OCI-LY7 (cell line): ENCODE measurements around the gene ACOXL. TPM values are rescaled to one million over a fixed set of nuclear protein-coding genes. Genes with fewer than 3 reads are reported as not detected.

Experiments used
- BruUV-seq: library from RNA; stranded (reverse); fragments of 400-500 nt; replicated peaks from 2 replicates; lab custom pipeline; 2021; lab: Mats Ljungman, UMichigan
- CTCF ChIA-PET: fragments of 300-600 bp; sonication (Branson Sonifier 250); formaldehyde crosslinking; loops from one replicate; lab custom pipeline; 2022; ENCODE audit warnings: antibody characterized with exemption; ENCODE audit not compliant: unreplicated experiment; lab: Charles Lee
- POLR2A ChIA-PET: fragments of 300-600 bp; sonication (Branson Sonifier 250); formaldehyde crosslinking; loops from one replicate; lab custom pipeline; 2022; ENCODE audit warnings: antibody characterized with exemption; lab: Charles Lee
- DNase-seq: peaks from one replicate; pipeline ENCODE4 v3.0.0-alpha.2; 2015; ENCODE audit warnings: low spot score
- H2AFZ ChIP-seq: fragments of 200-600 bp; sonication (generic), shearing (Covaris generic); 2 replicates; pipeline ENCODE4 v1.6.1; 2014; ENCODE audit warnings: mild to moderate bottlenecking, antibody characterized with exemption, low read length, moderate library complexity
- H3K27ac ChIP-seq: fragments of 200-600 bp; sonication (generic); 2 replicates; pipeline ENCODE4 v1.5.1; 2014; ENCODE audit warnings: mixed run types, low read depth, mild to moderate bottlenecking, moderate library complexity, low read length, inconsistent platforms; ENCODE audit not compliant: poor library complexity, severe bottlenecking
- H3K36me3 ChIP-seq: fragments of 200-600 bp; sonication (generic); 2 replicates; pipeline ENCODE4 v1.6.1; 2014; ENCODE audit warnings: mild to moderate bottlenecking, antibody characterized with exemption, low read length, moderate library complexity, mixed read lengths; ENCODE audit not compliant: insufficient read depth
- H3K4me1 ChIP-seq: fragments of 200-600 bp; sonication (generic); 2 replicates; pipeline ENCODE4 v1.5.1; 2014; ENCODE audit warnings: mild to moderate bottlenecking, low read length; ENCODE audit not compliant: insufficient read depth, poor library complexity, severe bottlenecking
- H3K4me2 ChIP-seq: fragments of 200-600 bp; sonication (generic); 2 replicates; pipeline ENCODE4 v1.6.1; 2014; ENCODE audit warnings: mild to moderate bottlenecking, low read length
- H3K4me3 ChIP-seq: fragments of 200-600 bp; sonication (generic); 2 replicates; pipeline ENCODE4 v1.5.1; 2014; ENCODE audit warnings: mild to moderate bottlenecking, low read depth, low read length; ENCODE audit not compliant: poor library complexity, severe bottlenecking
- H3K79me2 ChIP-seq: fragments of 200-600 bp; sonication (generic); 2 replicates; pipeline ENCODE4 v1.6.1; 2016; ENCODE audit warnings: low read depth, mild to moderate bottlenecking, low read length, moderate library complexity, mixed read lengths; ENCODE audit not compliant: insufficient read depth
- H3K9me2 ChIP-seq: fragments of 200-600 bp; sonication (generic); 2 replicates; pipeline ENCODE4 v1.6.1; 2016; ENCODE audit warnings: mild to moderate bottlenecking, low read length, mixed read lengths; ENCODE audit not compliant: insufficient read depth
- H3K9me3 ChIP-seq: fragments of 200-600 bp; sonication (generic); 2 replicates; pipeline ENCODE4 v1.6.1; 2014; ENCODE audit warnings: mild to moderate bottlenecking, mixed run types, low read length, mixed read lengths
- H4K20me1 ChIP-seq: fragments of 200-600 bp; sonication (generic); 2 replicates; pipeline ENCODE4 v1.6.1; 2014; ENCODE audit warnings: mild to moderate bottlenecking, antibody characterized with exemption, low read length, moderate library complexity, mixed read lengths; ENCODE audit not compliant: insufficient read depth
- CTCF ChIP-seq: fragments of 200-600 bp; sonication (generic); conservative IDR thresholded peaks from 2 replicates; pipeline ENCODE4 v1.5.1; 2014; ENCODE audit warnings: mild to moderate bottlenecking, antibody characterized with exemption, low read length, moderate library complexity, mixed read lengths
- EZH2phosphoT487 ChIP-seq: fragments of 200-600 bp; sonication (generic); IDR thresholded peaks from 2 replicates; pipeline ENCODE4 v1.6.1; 2018; ENCODE audit warnings: low read depth, borderline replicate concordance, mild to moderate bottlenecking, mixed run types, antibody characterized with exemption, low read length, moderate library complexity, mixed read lengths
- intact Hi-C: fragments of 100-400 bp; cut with micrococcal nuclease; formaldehyde crosslinking; loops from one replicate; pipeline ENCODE4 v1.10.0; 2022; ENCODE audit not compliant: unreplicated experiment
- total RNA-seq, 2 experiments: library from RNA; depleted of rRNA in 1 of 2; stranded (reverse); fragments of >200 nt in 1 of 2; shearing (Covaris generic) in 1 of 2; gene quantifications; 2 replicates each; pipeline ENCODE4 v1.2.3, GENCODE V29; 2014 to 2022

ACOXL gene
- total RNA-seq, 2 experiments from 2014 or later = 1.4 TPM; not detected in 1

GRCh38 chr2:110843496-110843895 is 111.1 kb downstream of the ACOXL start:
- H3K4me3 ChIP-seq = no peak overlapping the region
- H3K4me1 ChIP-seq = peaks cover 4% of the 10 kb centered on the region
- H3K9me3 ChIP-seq = no peaks in the 10 kb centered on the region
- no peak overlapping the region for H3K27ac ChIP-seq
- intact Hi-C loops = no loop called here
- H3K4me2 ChIP-seq = no peak overlapping the region
- H3K79me2 ChIP-seq = no peaks in the 10 kb centered on the region
- TF ChIP-seq CTCF (no peak), EZH2phosphoT487 (no peak)
- POLR2A ChIA-PET = no interaction called here
- no peak overlapping the region for H2AFZ ChIP-seq
- H4K20me1 ChIP-seq = no peaks in the 10 kb centered on the region
- H3K9me2 ChIP-seq = no peaks in the 10 kb centered on the region
- no peaks in the 10 kb centered on the region for H3K36me3 ChIP-seq
- DNase-seq = no peak
- CTCF ChIA-PET = no interaction called here
- no TSS peak for BruUV-seq

DNA sequence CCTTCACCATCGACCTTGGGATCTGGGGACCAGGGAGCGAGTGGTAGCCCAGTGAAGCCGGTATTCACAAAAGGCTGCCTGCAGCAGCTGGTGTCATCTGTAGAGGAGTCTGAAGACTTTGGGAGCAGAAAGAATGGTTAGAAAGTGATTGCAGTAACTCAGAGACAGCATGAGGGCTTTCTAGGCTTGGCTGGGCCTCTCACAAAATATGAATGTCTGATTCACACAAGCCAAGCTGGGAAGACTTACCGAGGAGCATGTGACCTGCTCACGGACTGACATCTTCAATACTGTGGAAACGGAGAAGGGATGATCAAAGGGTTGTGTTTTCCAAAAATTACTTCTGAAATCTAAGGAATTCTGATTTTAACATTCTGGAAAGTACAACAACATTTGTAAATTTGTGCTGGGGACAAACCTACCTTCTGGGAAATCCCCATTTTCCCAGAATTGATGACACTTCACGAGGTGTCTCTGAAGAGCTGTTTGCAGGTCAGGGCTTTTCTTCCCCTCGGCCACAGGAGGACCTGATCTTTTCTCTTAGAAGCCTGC is 111.7 kb downstream of the ACOXL start:
- peaks cover 4% of the 10 kb centered on the region for H3K4me1 ChIP-seq
- no peak overlapping the region for H3K27ac ChIP-seq
- no peak overlapping the region for H2AFZ ChIP-seq
- no peak for TF ChIP-seq CTCF
- TF ChIP-seq EZH2phosphoT487 = no peak
- no peaks in the 10 kb centered on the region for H4K20me1 ChIP-seq
- DNase-seq = no peak
- H3K4me2 ChIP-seq = no peak overlapping the region
- H3K36me3 ChIP-seq = no peaks in the 10 kb centered on the region
- intact Hi-C loops = no loop called here
- BruUV-seq = no TSS peak
- POLR2A ChIA-PET = no interaction called here
- CTCF ChIA-PET = no interaction called here
- no peak overlapping the region for H3K4me3 ChIP-seq
- H3K9me2 ChIP-seq = no peaks in the 10 kb centered on the region
- no peaks in the 10 kb centered on the region for H3K79me2 ChIP-seq
- H3K9me3 ChIP-seq = no peaks in the 10 kb centered on the region

DNA sequence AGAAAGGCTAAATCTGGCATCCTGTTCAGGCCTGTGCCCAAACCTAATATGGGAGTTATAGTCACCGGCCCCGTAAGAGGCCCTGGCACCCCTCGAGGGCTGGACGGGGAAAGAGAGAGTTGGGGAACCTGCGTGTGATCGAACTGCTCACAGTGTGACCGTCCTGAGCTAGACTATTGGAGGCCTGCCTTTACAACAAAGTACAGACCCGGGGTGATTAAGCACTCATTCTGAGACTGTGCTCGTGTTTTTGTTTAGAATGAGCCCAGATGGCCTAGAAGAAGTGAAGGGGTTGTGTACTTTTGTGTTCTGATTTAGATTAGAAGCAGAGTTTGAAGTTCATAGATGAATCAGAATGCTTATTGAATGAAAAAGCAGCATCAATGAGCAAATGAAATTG is 115.3 kb downstream of the ACOXL start:
- intact Hi-C loops = no loop called here
- H3K4me3 ChIP-seq = no peak overlapping the region
- no TSS peak for BruUV-seq
- no peak overlapping the region for H2AFZ ChIP-seq
- no peaks in the 10 kb centered on the region for H3K9me2 ChIP-seq
- CTCF ChIA-PET = no interaction called here
- DNase-seq = no peak
- POLR2A ChIA-PET = no interaction called here
- no peak overlapping the region for H3K4me2 ChIP-seq
- H3K79me2 ChIP-seq = no peaks in the 10 kb centered on the region
- H3K4me1 ChIP-seq = peaks cover 4% of the 10 kb centered on the region
- H3K9me3 ChIP-seq = no peaks in the 10 kb centered on the region
- no peaks in the 10 kb centered on the region for H4K20me1 ChIP-seq
- no peaks in the 10 kb centered on the region for H3K36me3 ChIP-seq
- TF ChIP-seq CTCF (no peak), EZH2phosphoT487 (no peak)
- H3K27ac ChIP-seq = no peak overlapping the region
